Natural killer cell (primary cell): Measurements from ENCODE around the gene CAND2. TPM values are rescaled to one million over a fixed set of nuclear protein-coding genes. Genes with fewer than 3 reads are reported as not detected.

Source experiments
- ATAC-seq, 3 donors: fragments of 150-1000 bp in 2 of 3; fragments of 200-7000 bp in 1 of 3; cut with Tn5 transposase; 1 replicate in 1 of 3; 2 replicates in 2 of 3; pipeline ENCODE4 v1.10.0; 2021; ENCODE audit warnings: mild to moderate bottlenecking in 2 of 3, moderate library complexity in 2 of 3
- DNase-seq, 2 donors: peaks; one replicate each; pipeline versions ENCODE4 v3.0.0 to v3.0.0-alpha.2; 2013 to 2021; ENCODE audit warnings: mixed read lengths in 1 of 2
- H3K27ac ChIP-seq: one replicate; pipeline ENCODE4 v1.5.1; 2013; ENCODE audit warnings: mild to moderate bottlenecking, low read length
- H3K27me3 ChIP-seq: one replicate; pipeline ENCODE4 v1.6.1; 2013; ENCODE audit warnings: low read length; ENCODE audit not compliant: control insufficient read depth, insufficient read depth
- H3K36me3 ChIP-seq: one replicate; pipeline ENCODE4 v1.6.1; 2013; ENCODE audit warnings: low read length; ENCODE audit not compliant: control insufficient read depth, insufficient read depth
- H3K4me1 ChIP-seq: one replicate; pipeline ENCODE4 v1.6.1; 2013; ENCODE audit warnings: low read length; ENCODE audit not compliant: control insufficient read depth, insufficient read depth
- H3K4me3 ChIP-seq: one replicate; pipeline ENCODE4 v1.5.1; 2013; ENCODE audit warnings: low read length
- H3K9me3 ChIP-seq: one replicate; pipeline ENCODE4 v1.6.1; 2013; ENCODE audit warnings: low read length; ENCODE audit not compliant: control insufficient read depth, insufficient read depth
- H3K27ac Mint-ChIP-seq, 2 donors: one replicate each; pipeline ENCODE4 v1.8.0; 2022; ENCODE audit warnings: mild to moderate bottlenecking in 2 of 2, mixed read lengths in 2 of 2, moderate library complexity in 1 of 2
- H3K27me3 Mint-ChIP-seq, 2 donors: one replicate each; pipeline ENCODE4 v1.8.0; 2022; ENCODE audit warnings: low read depth in 2 of 2, mixed read lengths in 2 of 2
- H3K36me3 Mint-ChIP-seq: one replicate; pipeline ENCODE4 v1.8.0; 2022; ENCODE audit warnings: mixed read lengths
- H3K4me1 Mint-ChIP-seq, 2 donors: one replicate each; pipeline ENCODE4 v1.8.0; 2022; ENCODE audit warnings: mixed read lengths in 2 of 2
- H3K4me3 Mint-ChIP-seq: one replicate; pipeline ENCODE4 v1.8.0; 2022; ENCODE audit warnings: mild to moderate bottlenecking, moderate library complexity, mixed read lengths
- H3K9me3 Mint-ChIP-seq, 2 donors: one replicate each; pipeline ENCODE4 v1.8.0; 2022; ENCODE audit warnings: mixed read lengths in 2 of 2
- WGBS: methylation state at CpG from one replicate; pipeline ENCODE4 v1.1.7; 2013; ENCODE audit warnings: missing lambda C conversion rate; ENCODE audit not compliant: insufficient coverage; 5-methylcytosine and 5-hydroxymethylcytosine counted together
- intact Hi-C: fragments of 100-400 bp; cut with micrococcal nuclease; formaldehyde crosslinking; loops from one replicate; pipeline ENCODE4 v1.14.2; 2022
- total RNA-seq, 4 donors: library from RNA; stranded (reverse); fragments of 120-200 nt in 1 of 4; gene quantifications; one replicate each; pipeline versions ENCODE4 v1.2.3 to v1.2.4, GENCODE V29; 2013 to 2022
- TF ChIP-seq, protein P1 (sequence below): fragments of 200-600 bp; IDR thresholded peaks from one replicate; pipeline ENCODE4 v1.8.0; 2022; ENCODE audit warnings: antibody characterized with exemption

The CAND2 gene
- total RNA-seq, 3 donors from 2014 or later (not counting 1 experiment from before 2014, with no cell fraction given), result 0.52 to 1.3 (median 1.2) TPM

DNA sequence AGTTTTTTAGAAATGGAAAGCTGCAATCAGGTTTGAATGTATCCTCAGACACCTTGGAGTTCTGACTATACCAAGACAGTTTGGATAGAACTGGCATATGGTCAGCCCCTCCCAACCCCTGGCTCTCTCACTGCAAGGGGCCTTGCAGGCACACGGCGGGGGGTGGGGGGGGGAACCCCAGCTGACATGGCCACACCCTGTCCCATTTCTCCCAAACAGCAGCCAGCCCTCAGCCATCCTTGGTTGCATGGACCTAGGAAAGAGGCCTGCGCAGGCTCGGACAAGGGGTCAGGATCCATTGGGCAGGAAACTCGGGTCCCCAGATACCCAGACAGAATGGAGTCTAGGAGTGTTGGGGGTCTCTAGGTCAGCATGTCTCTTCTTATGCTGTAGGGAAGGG lies 14.5 kb downstream of the CAND2 start:
- Histone ChIP-seq H3K4me3 (no peak overlapping the region), H3K9me3 (no peaks in the 10 kb centered on the region), H3K27me3 (no peaks in the 10 kb centered on the region), H3K36me3 (no peaks in the 10 kb centered on the region), H3K27ac (no peak overlapping the region), H3K4me1 (peaks cover 10% of the 10 kb centered on the region)
- TF ChIP-seq, protein P1, sequence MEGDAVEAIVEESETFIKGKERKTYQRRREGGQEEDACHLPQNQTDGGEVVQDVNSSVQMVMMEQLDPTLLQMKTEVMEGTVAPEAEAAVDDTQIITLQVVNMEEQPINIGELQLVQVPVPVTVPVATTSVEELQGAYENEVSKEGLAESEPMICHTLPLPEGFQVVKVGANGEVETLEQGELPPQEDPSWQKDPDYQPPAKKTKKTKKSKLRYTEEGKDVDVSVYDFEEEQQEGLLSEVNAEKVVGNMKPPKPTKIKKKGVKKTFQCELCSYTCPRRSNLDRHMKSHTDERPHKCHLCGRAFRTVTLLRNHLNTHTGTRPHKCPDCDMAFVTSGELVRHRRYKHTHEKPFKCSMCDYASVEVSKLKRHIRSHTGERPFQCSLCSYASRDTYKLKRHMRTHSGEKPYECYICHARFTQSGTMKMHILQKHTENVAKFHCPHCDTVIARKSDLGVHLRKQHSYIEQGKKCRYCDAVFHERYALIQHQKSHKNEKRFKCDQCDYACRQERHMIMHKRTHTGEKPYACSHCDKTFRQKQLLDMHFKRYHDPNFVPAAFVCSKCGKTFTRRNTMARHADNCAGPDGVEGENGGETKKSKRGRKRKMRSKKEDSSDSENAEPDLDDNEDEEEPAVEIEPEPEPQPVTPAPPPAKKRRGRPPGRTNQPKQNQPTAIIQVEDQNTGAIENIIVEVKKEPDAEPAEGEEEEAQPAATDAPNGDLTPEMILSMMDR, result no peak
- ATAC-seq (no peak), DNase-seq (no peak)
- H3K9me3 Mint-ChIP-seq, result no peaks in the 10 kb centered on the region
- H3K27ac Mint-ChIP-seq, result peak overlapping the region in 1 of 2 donors; percentile 68
- intact Hi-C loops, result loop anchor here (1.0 kb wide), 1 partner anchor 30 kb away; the partner anchor contains the start of gene RPL32
- H3K36me3 Mint-ChIP-seq, result no peaks in the 10 kb centered on the region
- H3K4me1 Mint-ChIP-seq, result peaks cover 0 to 13% of the 10 kb centered on the region in 2 donors
- H3K4me3 Mint-ChIP-seq, result peak overlapping the region; percentile 31
- WGBS, result 86% methylated on average over 5 of the region's 5 CpGs
- H3K27me3 Mint-ChIP-seq, result no peaks in the 10 kb centered on the region

DNA sequence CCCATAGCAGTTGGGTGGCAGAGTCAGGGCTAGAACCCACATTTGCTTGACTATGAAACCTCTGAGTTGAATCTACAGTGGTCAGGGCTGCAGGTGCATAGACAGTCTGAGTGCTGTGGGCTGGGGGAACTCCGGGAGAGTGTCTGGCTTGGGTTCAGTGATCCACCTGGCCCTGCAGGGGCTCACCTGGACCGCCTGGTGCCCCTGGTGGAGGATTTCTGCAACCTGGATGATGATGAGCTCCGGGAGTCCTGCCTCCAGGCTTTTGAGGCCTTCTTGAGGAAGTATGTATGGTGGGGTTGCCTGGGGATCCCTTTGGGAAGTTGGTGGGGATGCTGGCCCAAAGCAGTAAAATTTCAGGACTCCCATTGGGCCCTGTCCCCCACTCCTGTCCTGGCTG lies 16.3 kb downstream of the CAND2 start:
- H3K4me3 ChIP-seq, result no peak overlapping the region
- WGBS, result 95% methylated on average over 3 of the region's 3 CpGs
- H3K27me3 Mint-ChIP-seq, result no peaks in the 10 kb centered on the region
- H3K27me3 ChIP-seq, result no peaks in the 10 kb centered on the region
- ATAC-seq (no peak), DNase-seq (no peak)
- H3K36me3 ChIP-seq, result no peaks in the 10 kb centered on the region
- no peaks in the 10 kb centered on the region for H3K36me3 Mint-ChIP-seq
- no peaks in the 10 kb centered on the region for H3K9me3 Mint-ChIP-seq
- H3K9me3 ChIP-seq, result no peaks in the 10 kb centered on the region
- intact Hi-C loops, result no loop called here
- peaks cover 0 to 13% of the 10 kb centered on the region in 2 donors for H3K4me1 Mint-ChIP-seq
- no peak overlapping the region for H3K27ac Mint-ChIP-seq
- TF ChIP-seq, protein P1, result no peak
- no peak overlapping the region for H3K27ac ChIP-seq
- peaks cover 10% of the 10 kb centered on the region for H3K4me1 ChIP-seq
- H3K4me3 Mint-ChIP-seq, result no peak overlapping the region

DNA sequence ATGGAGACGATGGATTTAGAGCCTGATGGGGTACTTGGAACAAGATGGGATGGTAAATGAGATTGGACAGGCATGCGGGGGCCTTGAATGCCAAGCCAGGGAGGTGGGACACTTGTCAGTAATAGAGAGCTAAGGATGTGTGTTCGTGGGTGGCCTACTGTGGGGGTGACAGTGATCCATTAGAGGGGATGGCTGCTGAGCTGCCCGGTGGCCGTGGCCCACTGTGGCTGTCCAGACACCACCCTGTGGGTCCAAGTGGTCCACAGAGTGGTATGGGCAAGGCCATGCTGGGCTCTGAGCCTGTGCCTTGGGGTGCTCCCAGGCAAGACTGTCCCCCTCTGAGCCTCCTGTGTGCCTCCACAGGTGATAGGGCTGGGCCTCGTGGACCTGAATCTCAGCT lies 17.5 kb downstream of the CAND2 start:
- H3K9me3 ChIP-seq, result no peaks in the 10 kb centered on the region
- Mint-ChIP-seq H3K4me1 (peaks cover 0 to 13% of the 10 kb centered on the region in 2 donors), H3K9me3 (no peaks in the 10 kb centered on the region), H3K27me3 (no peaks in the 10 kb centered on the region), H3K4me3 (no peak overlapping the region), H3K36me3 (no peaks in the 10 kb centered on the region), H3K27ac (no peak overlapping the region)
- H3K4me1 ChIP-seq, result peaks cover 10% of the 10 kb centered on the region
- TF ChIP-seq, protein P1, result no peak
- intact Hi-C loops, result no loop called here
- no peaks in the 10 kb centered on the region for H3K36me3 ChIP-seq
- no peak overlapping the region for H3K27ac ChIP-seq
- no peak for ATAC-seq
- no peak for DNase-seq
- H3K27me3 ChIP-seq, result no peaks in the 10 kb centered on the region
- 90% methylated on average over 6 of the region's 6 CpGs for WGBS
- no peak overlapping the region for H3K4me3 ChIP-seq

DNA sequence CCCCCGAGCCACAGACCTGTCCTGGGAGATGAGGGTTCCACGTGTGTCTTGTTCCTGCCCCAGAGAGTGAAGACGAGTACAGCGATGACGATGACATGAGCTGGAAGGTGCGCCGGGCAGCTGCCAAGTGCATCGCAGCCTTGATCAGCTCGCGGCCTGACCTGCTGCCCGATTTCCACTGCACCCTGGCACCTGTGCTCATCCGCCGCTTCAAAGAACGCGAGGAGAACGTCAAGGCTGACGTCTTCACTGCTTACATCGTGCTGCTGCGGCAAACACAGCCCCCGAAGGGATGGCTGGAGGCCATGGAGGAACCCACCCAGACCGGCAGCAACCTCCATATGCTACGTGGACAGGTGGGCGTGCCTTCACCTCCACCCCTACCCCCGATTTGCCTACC lies 18.6 kb downstream of the CAND2 start:
- no peaks in the 10 kb centered on the region for H3K9me3 ChIP-seq
- peaks cover 0 to 4% of the 10 kb centered on the region in 2 donors for H3K4me1 Mint-ChIP-seq
- no peaks in the 10 kb centered on the region for H3K9me3 Mint-ChIP-seq
- 95% methylated on average over 22 of the region's 24 CpGs for WGBS
- H3K27me3 Mint-ChIP-seq, result no peaks in the 10 kb centered on the region
- H3K27ac Mint-ChIP-seq, result no peak overlapping the region
- peaks cover 6% of the 10 kb centered on the region for H3K4me1 ChIP-seq
- no peaks in the 10 kb centered on the region for H3K36me3 ChIP-seq
- no peak for ATAC-seq
- intact Hi-C loops, result no loop called here
- DNase-seq, result no peak
- H3K4me3 Mint-ChIP-seq, result no peak overlapping the region
- no peaks in the 10 kb centered on the region for H3K36me3 Mint-ChIP-seq
- H3K4me3 ChIP-seq, result no peak overlapping the region
- TF ChIP-seq, protein P1, result no peak
- no peaks in the 10 kb centered on the region for H3K27me3 ChIP-seq
- no peak overlapping the region for H3K27ac ChIP-seq
